Measurements from ENCODE around the gene CASP3. TPM values are rescaled to one million over a fixed set of nuclear protein-coding genes. Genes with fewer than 3 reads are reported as not detected.

The CASP3 gene
- total and polyA plus RNA-seq, 9 of the 15 experiments (the other 6 are each of a cell fraction or from before 2014, with no cell fraction given), result 17.6 to 40.1 (median 31.8) TPM

GRCh38 chr4:184596617-184597185 is 52.5 kb downstream of the CASP3 start (continued):
- TF ChIP-seq HINFP (tag; conservative IDR thresholded peaks at IDR 0.05; ENCODE audit: low read depth), result no peak

GRCh38 chr4:184596044-184596616 is 53.1 kb downstream of the CASP3 start:
- WGBS (ENCODE audit: insufficient coverage, low coverage, missing lambda C conversion rate), result 27% methylated on average over 7 of the region's 8 CpGs
- peak overlapping the region; percentile 54 for H2AFZ ChIP-seq (ENCODE audit: low read depth, low read length)
- in situ Hi-C loops (cut with MboI) (no loop called here), intact Hi-C loops (cut with micrococcal nuclease) (no loop called here)
- H3K36me3 ChIP-seq (ENCODE audit: control insufficient read depth, insufficient read depth, low read length), result no peaks in the 10 kb centered on the region
- TF ChIP-seq E2F6 (IDR thresholded peaks at IDR 0.05; ENCODE audit: borderline replicate concordance in 1 of 2, extremely low read depth in 1 of 2, insufficient read depth in 1 of 2, insufficient read length in 1 of 2, low read depth in 1 of 2, low read length in 1 of 2, poor library complexity in 1 of 2, severe bottlenecking in 1 of 2) (peak in 1 of 2 experiments; percentile 52), PHB (CRISPR knock-in tag; IDR thresholded peaks at IDR 0.05) (no peak), CREB3L1 (IDR thresholded peaks at IDR 0.05; ENCODE audit: borderline replicate concordance, low read depth) (no peak), JUNB (CRISPR knock-in tag; conservative IDR thresholded peaks at IDR 0.05) (no peak), GTF2E2 (tag; IDR thresholded peaks at IDR 0.05) (no peak), ZNF507 (tag; conservative IDR thresholded peaks at IDR 0.05) (no peak), U2AF1 (optimal IDR thresholded peaks at IDR 0.05; ENCODE audit: low read depth, low read length) (no peak), TRIM24 (IDR thresholded peaks at IDR 0.05) (no peak)
- H3K79me2 ChIP-seq (ENCODE audit: control insufficient read depth, insufficient read depth, low read length), result no peaks in the 10 kb centered on the region
- no peaks in the 10 kb centered on the region for H4K20me1 ChIP-seq (replicated peaks; ENCODE audit: control insufficient read depth, insufficient read depth, low read length)
- H3K9ac ChIP-seq (ENCODE audit: insufficient read depth in 1 of 2, low read depth in 2 of 2, low read length in 2 of 2), result no peak overlapping the region
- H3K9me3 ChIP-seq (replicated peaks; ENCODE audit: control insufficient read depth, insufficient read depth, low read depth, low read length), result no peaks in the 10 kb centered on the region
- H3K27ac ChIP-seq (ENCODE audit: extremely low read depth, low read depth, low read length), result no peak overlapping the region
- H3K9me1 ChIP-seq (ENCODE audit: control insufficient read depth, insufficient read depth, low read length), result no peaks in the 10 kb centered on the region
- peaks cover 7 to 27% of the 10 kb centered on the region in 2 experiments for H3K4me1 ChIP-seq (replicated peaks in 1 of 2; ENCODE audit: control insufficient read depth in 2 of 2, insufficient read depth in 2 of 2, low read length in 2 of 2)
- ATAC-seq (peak; percentile 45), FAIRE-seq (no peak), DNase-seq (ENCODE audit: extremely low read depth in 1 of 4, low spot score in 3 of 4) (no peak)
- H3K4me3 ChIP-seq, result no peak overlapping the region
- H3K27me3 ChIP-seq (ENCODE audit: control insufficient read depth in 2 of 2, insufficient read depth in 2 of 2, low read length in 2 of 2), result no peaks in the 10 kb centered on the region
- POLR2A ChIA-PET, result interaction anchor here (2.3 kb wide), 1 partner anchor 9 kb away, joined by 5 read pairs; no protein-coding TSS in a partner anchor
- BruUV-seq (replicated peaks), result no TSS peak
- CTCF ChIA-PET (ENCODE audit: low intra/inter-chr PET ratio), result no interaction called here
- peak overlapping the region; percentile 56 for H3K4me2 ChIP-seq (ENCODE audit: insufficient read depth, low read length)
